Measurements from ENCODE around the gene NCBP2L. TPM values are rescaled to one million over a fixed set of nuclear protein-coding genes. Genes with fewer than 3 reads are reported as not detected.

The NCBP2L gene
- polyA plus RNA-seq, 3 donors, result not detected

GRCh38 chrX:107836958-107837357, 59.4 kb downstream of the NCBP2L start:
- TF ChIP-seq, protein P1, sequence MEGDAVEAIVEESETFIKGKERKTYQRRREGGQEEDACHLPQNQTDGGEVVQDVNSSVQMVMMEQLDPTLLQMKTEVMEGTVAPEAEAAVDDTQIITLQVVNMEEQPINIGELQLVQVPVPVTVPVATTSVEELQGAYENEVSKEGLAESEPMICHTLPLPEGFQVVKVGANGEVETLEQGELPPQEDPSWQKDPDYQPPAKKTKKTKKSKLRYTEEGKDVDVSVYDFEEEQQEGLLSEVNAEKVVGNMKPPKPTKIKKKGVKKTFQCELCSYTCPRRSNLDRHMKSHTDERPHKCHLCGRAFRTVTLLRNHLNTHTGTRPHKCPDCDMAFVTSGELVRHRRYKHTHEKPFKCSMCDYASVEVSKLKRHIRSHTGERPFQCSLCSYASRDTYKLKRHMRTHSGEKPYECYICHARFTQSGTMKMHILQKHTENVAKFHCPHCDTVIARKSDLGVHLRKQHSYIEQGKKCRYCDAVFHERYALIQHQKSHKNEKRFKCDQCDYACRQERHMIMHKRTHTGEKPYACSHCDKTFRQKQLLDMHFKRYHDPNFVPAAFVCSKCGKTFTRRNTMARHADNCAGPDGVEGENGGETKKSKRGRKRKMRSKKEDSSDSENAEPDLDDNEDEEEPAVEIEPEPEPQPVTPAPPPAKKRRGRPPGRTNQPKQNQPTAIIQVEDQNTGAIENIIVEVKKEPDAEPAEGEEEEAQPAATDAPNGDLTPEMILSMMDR (IDR thresholded peaks at IDR 0.05), result no peak

GRCh38 chrX:107840971-107841370, 63.4 kb downstream of the NCBP2L start:
- intact Hi-C loops (cut with micrococcal nuclease), result no loop called here
- no peak overlapping the region for H2AFZ ChIP-seq (ENCODE audit: insufficient read depth, low read depth, low read length, poor library complexity, severe bottlenecking)
- H3K9me3 ChIP-seq (replicated peaks in 1 of 2; ENCODE audit: control insufficient read depth in 1 of 2, insufficient read depth in 1 of 2, low read length in 2 of 2), result no peaks in the 10 kb centered on the region
- no peaks in the 10 kb centered on the region for H3K36me3 ChIP-seq (replicated peaks in 1 of 2; ENCODE audit: control insufficient read depth in 1 of 2, insufficient read depth in 2 of 2, low read length in 2 of 2)
- H3K9me3 Mint-ChIP-seq, result no peaks in the 10 kb centered on the region
- WGBS (ENCODE audit: insufficient coverage), result 100% methylated on average over 4 of the region's 15 CpGs
- H3K4me1 ChIP-seq (ENCODE audit: control insufficient read depth in 1 of 2, insufficient read depth in 2 of 2, low read length in 2 of 2), result no peaks in the 10 kb centered on the region
- H3K4me2 ChIP-seq (replicated peaks; ENCODE audit: extremely low read depth, low read length, poor library complexity, severe bottlenecking), result no peak overlapping the region
- no peaks in the 10 kb centered on the region for H3K79me2 ChIP-seq (ENCODE audit: insufficient read depth, low read length)
- H3K27ac Mint-ChIP-seq, result no peak overlapping the region
- no peak for DNase-seq
- no peaks in the 10 kb centered on the region for H3K4me1 Mint-ChIP-seq
- no peak overlapping the region for H3K4me3 ChIP-seq (replicated peaks in 1 of 3; ENCODE audit: low read depth in 2 of 3, low read length in 3 of 3)
- H3K27me3 ChIP-seq (ENCODE audit: control insufficient read depth in 2 of 2, insufficient read depth in 2 of 2, low read length in 2 of 2), result peaks cover 0 to 10% of the 10 kb centered on the region in 2 donors
- TF ChIP-seq, protein P1 (IDR thresholded peaks at IDR 0.05), result no peak
- no peaks in the 10 kb centered on the region for H4K20me1 ChIP-seq (ENCODE audit: insufficient read depth, low read length)
- H3K4me3 Mint-ChIP-seq, result no peak overlapping the region
- peaks cover 0 to 13% (median 6%) of the 10 kb centered on the region in 3 donors for H3K27me3 Mint-ChIP-seq (ENCODE audit: low read depth in 3 of 3)
- H3K27ac ChIP-seq (ENCODE audit: low read depth in 1 of 2, low read length in 2 of 2), result no peak overlapping the region
- no peaks in the 10 kb centered on the region for H3K36me3 Mint-ChIP-seq
- H3K9ac ChIP-seq (ENCODE audit: insufficient read depth, low read length, poor library complexity, severe bottlenecking), result no peak overlapping the region

More at GRCh38 chrX:107836958-107837357, 59.4 kb downstream of the NCBP2L start:
- H3K36me3 Mint-ChIP-seq, result no peaks in the 10 kb centered on the region
- Histone ChIP-seq H3K4me3 (replicated peaks in 1 of 3; ENCODE audit: low read depth in 2 of 3, low read length in 3 of 3) (no peak overlapping the region), H3K27me3 (ENCODE audit: control insufficient read depth in 2 of 2, insufficient read depth in 2 of 2, low read length in 2 of 2) (peaks cover 0 to 2% of the 10 kb centered on the region in 2 donors), H4K20me1 (ENCODE audit: insufficient read depth, low read length) (no peaks in the 10 kb centered on the region), H2AFZ (ENCODE audit: insufficient read depth, low read depth, low read length, poor library complexity, severe bottlenecking) (no peak overlapping the region), H3K4me2 (replicated peaks; ENCODE audit: extremely low read depth, low read length, poor library complexity, severe bottlenecking) (no peak overlapping the region), H3K9me3 (replicated peaks in 1 of 2; ENCODE audit: control insufficient read depth in 1 of 2, insufficient read depth in 1 of 2, low read length in 2 of 2) (no peaks in the 10 kb centered on the region), H3K9ac (ENCODE audit: insufficient read depth, low read length, poor library complexity, severe bottlenecking) (no peak overlapping the region), H3K4me1 (ENCODE audit: control insufficient read depth in 1 of 2, insufficient read depth in 2 of 2, low read length in 2 of 2) (no peaks in the 10 kb centered on the region), H3K79me2 (ENCODE audit: insufficient read depth, low read length) (no peaks in the 10 kb centered on the region), H3K27ac (ENCODE audit: low read depth in 1 of 2, low read length in 2 of 2) (no peak overlapping the region), H3K36me3 (replicated peaks in 1 of 2; ENCODE audit: control insufficient read depth in 1 of 2, insufficient read depth in 2 of 2, low read length in 2 of 2) (no peaks in the 10 kb centered on the region)
- peaks cover 0 to 15% (median 5%) of the 10 kb centered on the region in 3 donors for H3K27me3 Mint-ChIP-seq (ENCODE audit: low read depth in 3 of 3)
- intact Hi-C loops (cut with micrococcal nuclease), result no loop called here
- H3K4me3 Mint-ChIP-seq, result no peak overlapping the region
- no peaks in the 10 kb centered on the region for H3K9me3 Mint-ChIP-seq
- DNase-seq, result no peak
- H3K27ac Mint-ChIP-seq, result no peak overlapping the region
- H3K4me1 Mint-ChIP-seq, result peaks cover 2% of the 10 kb centered on the region
- no CpG with 5 or more reads among the region's 2 CpGs for WGBS (ENCODE audit: insufficient coverage)

Data from CD14-positive monocyte (primary cell).